GM19324 (cell line): ENCODE data around the gene CADM4.

Source experiments
- ATAC-seq: cut with Tn5 transposase; IDR thresholded peaks from one replicate; pipeline ENCODE4 v1.9.1; 2021; ENCODE audit warnings: mild to moderate bottlenecking, moderate library complexity; ENCODE audit not compliant: unreplicated experiment, low FRiP score

CADM4 gene

GRCh38 chr19:43634872-43635560 is 4.6 kb downstream of the CADM4 start:
- no peak for ATAC-seq

GRCh38 chr19:43634506-43634871 is 5.2 kb downstream of the CADM4 start:
- no peak for ATAC-seq

- ATAC-seq: no peak
Measured at GRCh38 chr19:43634068-43634467, 5.6 kb downstream of the CADM4 start.

GRCh38 chr19:43633520-43633919 is 6.1 kb downstream of the CADM4 start:
- no peak for ATAC-seq

GRCh38 chr19:43631491-43631890 is 8.2 kb downstream of the CADM4 start:
- no peak for ATAC-seq

- ATAC-seq: no peak
Measured at GRCh38 chr19:43628646-43629326, 10.9 kb downstream of the CADM4 start.

- ATAC-seq: no peak
Measured at GRCh38 chr19:43626838-43627237, 12.8 kb downstream of the CADM4 start.

GRCh38 chr19:43625918-43626579 is 13.6 kb downstream of the CADM4 start:
- no peak for ATAC-seq

- no peak for ATAC-seq
Measured at GRCh38 chr19:43624933-43625332, 14.7 kb downstream of the CADM4 start.

GRCh38 chr19:43623889-43624670 is 15.6 kb downstream of the CADM4 start:
- ATAC-seq: no peak

GRCh38 chr19:43622956-43623355 is 16.7 kb downstream of the CADM4 start:
- no peak for ATAC-seq

- no peak for ATAC-seq
Measured at GRCh38 chr19:43622070-43622469, 17.6 kb downstream of the CADM4 start.

GRCh38 chr19:43620061-43621001 is 19.3 kb downstream of the CADM4 start:
- ATAC-seq: no peak

- peak; percentile 79 for ATAC-seq
Measured at GRCh38 chr19:43619262-43620060, 20.2 kb downstream of the CADM4 start, which contains the start of gene ZNF428. ZNF428 (minus strand) TSS chr19:43619629; CDS start chr19:43614304, 5,325 bp downstream.

GRCh38 chr19:43618921-43619261 is 20.8 kb downstream of the CADM4 start:
- peak; percentile 10 for ATAC-seq

- ATAC-seq: no peak
Measured at GRCh38 chr19:43616954-43617353, 22.7 kb downstream of the CADM4 start.

GRCh38 chr19:43616306-43616705 is 23.3 kb downstream of the CADM4 start:
- ATAC-seq: no peak

GRCh38 chr19:43612374-43612773 is 27.3 kb downstream of the CADM4 start:
- ATAC-seq: no peak

GRCh38 chr19:43611788-43612187 is 27.9 kb downstream of the CADM4 start, which contains the start of gene SRRM5:
SRRM5 (plus strand) TSS chr19:43612088; CDS start chr19:43612122, 34 bp downstream.
- no peak for ATAC-seq
